Hepatocyte (in vitro differentiated cells): ENCODE results near the gene SLC2A11. TPM values are rescaled to one million over a fixed set of nuclear protein-coding genes. Genes with fewer than 3 reads are reported as not detected.
A peak's percentile ranks its signal among the peaks of the same experiment; 100 is the strongest.

Experiments used
- DNase-seq: peaks from one replicate; pipeline ENCODE4 v3.0.0-alpha.2; 2016; ENCODE audit warnings: low spot score
- H2AFZ ChIP-seq: fragments of 200-600 bp; sonication (generic); 2 replicates; pipeline ENCODE4 v1.6.0; 2016; ENCODE audit warnings: antibody characterized with exemption, mild to moderate bottlenecking
- H3K27ac ChIP-seq: fragments of 200-600 bp; sonication (generic); 2 replicates; pipeline ENCODE4 v1.5.1; 2016; ENCODE audit warnings: mild to moderate bottlenecking
- H3K27me3 ChIP-seq: fragments of 200-600 bp; sonication (generic); 2 replicates; pipeline ENCODE4 v1.6.1; 2016
- H3K36me3 ChIP-seq: fragments of 200-600 bp; sonication (generic); replicated peaks from 2 replicates; pipeline ENCODE4 v1.5.1; 2016; ENCODE audit warnings: low read depth; ENCODE audit not compliant: insufficient read depth
- H3K4me1 ChIP-seq: fragments of 200-600 bp; sonication (generic); 2 replicates; pipeline ENCODE4 v1.5.1; 2016; ENCODE audit warnings: mild to moderate bottlenecking, moderate library complexity; ENCODE audit not compliant: insufficient read depth
- H3K4me2 ChIP-seq: fragments of 200-600 bp; sonication (generic); 2 replicates; pipeline ENCODE4 v1.6.0; 2016
- H3K4me3 ChIP-seq: fragments of 200-600 bp; sonication (generic); 2 replicates; pipeline ENCODE4 v1.5.1; 2016; ENCODE audit warnings: mild to moderate bottlenecking
- H3K79me2 ChIP-seq: fragments of 200-600 bp; sonication (generic); 2 replicates; pipeline ENCODE4 v1.6.0; 2017; ENCODE audit warnings: mild to moderate bottlenecking
- H3K9me2 ChIP-seq: fragments of 200-600 bp; sonication (generic); replicated peaks from 2 replicates; pipeline ENCODE4 v1.6.0; 2017; ENCODE audit warnings: mild to moderate bottlenecking; ENCODE audit not compliant: insufficient read depth
- H3K9me3 ChIP-seq: fragments of 200-600 bp; sonication (generic); 2 replicates; pipeline ENCODE4 v1.5.1; 2016; ENCODE audit warnings: low read depth, mild to moderate bottlenecking
- H4K20me1 ChIP-seq: fragments of 200-600 bp; sonication (generic); 2 replicates; pipeline ENCODE4 v1.6.0; 2016; ENCODE audit warnings: mild to moderate bottlenecking; ENCODE audit not compliant: insufficient read depth, poor library complexity, severe bottlenecking
- CTCF ChIP-seq: fragments of 200-600 bp; sonication (generic); IDR thresholded peaks from 2 replicates; pipeline ENCODE4 v1.5.1; 2016; ENCODE audit warnings: antibody characterized with exemption, mild to moderate bottlenecking; ENCODE audit not compliant: poor library complexity
- EZH2 ChIP-seq: fragments of 200-600 bp; sonication (generic); IDR thresholded peaks from 2 replicates; pipeline ENCODE4 v1.6.1; 2016; ENCODE audit warnings: antibody characterized with exemption, mild to moderate bottlenecking, borderline replicate concordance
- EZH2phosphoT487 ChIP-seq: fragments of 200-600 bp; sonication (generic); IDR thresholded peaks from one replicate; pipeline ENCODE4 v1.6.1; 2018; ENCODE audit warnings: antibody characterized with exemption, mild to moderate bottlenecking, low read depth, moderate library complexity; ENCODE audit not compliant: unreplicated experiment, severe bottlenecking
- WGBS: methylation state at CpG from one replicate; pipeline ENCODE4 v1.1.6; 2016; ENCODE audit warnings: low lambda C conversion rate; ENCODE audit errors: missing lambda C conversion rate; 5-methylcytosine and 5-hydroxymethylcytosine counted together
- polyA plus RNA-seq: library from polyadenylated mRNA; unstranded; fragments of >200 nt; fragmentation: Nextera tagmentation; extraction: Ambion mirVana; gene quantifications from 2 replicates; pipeline ENCODE4 v1.2.1, GENCODE V29; 2016
- total RNA-seq: library from RNA; depleted of rRNA; stranded (reverse); fragments of >200 nt; gene quantifications from 2 replicates; pipeline ENCODE4 v1.2.3, GENCODE V29; 2014

SLC2A11 gene
- total and polyA plus RNA-seq, 2 experiments from 2014 or later: 15.0 TPM

- TF ChIP-seq EZH2phosphoT487 (no peak), EZH2 (no peak), CTCF (no peak)
- Histone ChIP-seq H3K4me3 (no peak overlapping the region), H3K27ac (peak overlapping the region; percentile 44), H4K20me1 (peaks cover 3% of the 10 kb centered on the region), H2AFZ (no peak overlapping the region), H3K79me2 (peaks cover 14% of the 10 kb centered on the region), H3K27me3 (no peaks in the 10 kb centered on the region), H3K9me3 (no peaks in the 10 kb centered on the region), H3K9me2 (no peaks in the 10 kb centered on the region), H3K36me3 (no peaks in the 10 kb centered on the region), H3K4me1 (no peaks in the 10 kb centered on the region), H3K4me2 (no peak overlapping the region)
- no peak for DNase-seq
- 93% methylated on average over 10 of the region's 10 CpGs for WGBS
Measured at GRCh38 chr22:23828800-23829680, 28.6 kb upstream of the SLC2A11 start.

GRCh38 chr22:23829845-23830372 is 27.8 kb upstream of the SLC2A11 start:
- H2AFZ ChIP-seq: no peak overlapping the region
- no peaks in the 10 kb centered on the region for H3K27me3 ChIP-seq
- WGBS: 62% methylated on average over 7 of the region's 7 CpGs
- no peaks in the 10 kb centered on the region for H3K9me2 ChIP-seq
- H3K4me1 ChIP-seq: no peaks in the 10 kb centered on the region
- peak overlapping the region; percentile 52 for H3K27ac ChIP-seq
- no peak for DNase-seq
- no peaks in the 10 kb centered on the region for H3K36me3 ChIP-seq
- TF ChIP-seq EZH2phosphoT487 (no peak), EZH2 (no peak), CTCF (no peak)
- peaks cover 3% of the 10 kb centered on the region for H4K20me1 ChIP-seq
- no peaks in the 10 kb centered on the region for H3K9me3 ChIP-seq
- no peak overlapping the region for H3K4me3 ChIP-seq
- H3K79me2 ChIP-seq: peaks cover 14% of the 10 kb centered on the region
- H3K4me2 ChIP-seq: no peak overlapping the region

GRCh38 chr22:23831261-23831660 is 26.4 kb upstream of the SLC2A11 start:
- H3K79me2 ChIP-seq: peaks cover 14% of the 10 kb centered on the region
- peaks cover 3% of the 10 kb centered on the region for H4K20me1 ChIP-seq
- no peak for DNase-seq
- no peak for TF ChIP-seq EZH2
- no peaks in the 10 kb centered on the region for H3K9me3 ChIP-seq
- H3K27ac ChIP-seq: no peak overlapping the region
- no peak overlapping the region for H3K4me2 ChIP-seq
- no peaks in the 10 kb centered on the region for H3K36me3 ChIP-seq
- 97% methylated on average over 8 of the region's 8 CpGs for WGBS
- no peaks in the 10 kb centered on the region for H3K4me1 ChIP-seq
- H3K27me3 ChIP-seq: no peaks in the 10 kb centered on the region
- H2AFZ ChIP-seq: no peak overlapping the region
- no peaks in the 10 kb centered on the region for H3K9me2 ChIP-seq
- H3K4me3 ChIP-seq: no peak overlapping the region

- 91% methylated on average over 10 of the region's 10 CpGs for WGBS
- peaks cover 14% of the 10 kb centered on the region for H3K79me2 ChIP-seq
- no peaks in the 10 kb centered on the region for H3K9me2 ChIP-seq
- no peak overlapping the region for H2AFZ ChIP-seq
- no peaks in the 10 kb centered on the region for H3K27me3 ChIP-seq
- H3K4me1 ChIP-seq: no peaks in the 10 kb centered on the region
- no peak for DNase-seq
- peaks cover 3% of the 10 kb centered on the region for H4K20me1 ChIP-seq
- H3K4me2 ChIP-seq: no peak overlapping the region
- TF ChIP-seq CTCF (no peak), EZH2phosphoT487 (no peak), EZH2 (no peak)
- no peak overlapping the region for H3K4me3 ChIP-seq
- no peak overlapping the region for H3K27ac ChIP-seq
- H3K9me3 ChIP-seq: no peaks in the 10 kb centered on the region
- H3K36me3 ChIP-seq: no peaks in the 10 kb centered on the region
Measured at GRCh38 chr22:23831781-23832180, 25.9 kb upstream of the SLC2A11 start.
